Left cardiac atrium (tissue), 4 donors: ENCODE data around the gene CENPT. TPM values are rescaled to one million over a fixed set of nuclear protein-coding genes. Genes with fewer than 3 reads are reported as not detected.

Experiments
- ATAC-seq, 2 donors: fragments of 200-7000 bp; cut with Tn5 transposase; one replicate each; pipeline ENCODE4 v1.9.1; 2020; ENCODE audit warnings: mild to moderate bottlenecking in 2 of 2, moderate library complexity in 2 of 2
- DNase-seq: peaks from one replicate; pipeline ENCODE4 v3.0.0-alpha.2; 2020
- intact Hi-C, 2 donors: fragments of 100-400 bp; cut with DNase I; formaldehyde crosslinking; loops; one replicate each; pipeline versions ENCODE4 v1.14.1 to v1.15.1; 2022 to 2023
- long read RNA-seq: library from polyadenylated mRNA; unstranded; transcript quantifications from one replicate; pipeline ENCODE4 v2.0.0, GENCODE V29; 2021
- total RNA-seq, 2 donors: library from RNA; stranded (reverse); fragmentation: NEBNext Ultra II Directional; extraction: Animal tissue kit (Norgen Biotek cat#: 25700); gene quantifications; one replicate each; pipeline ENCODE4 v1.2.1, GENCODE V29; 2021
- donor health status: DM: no; HTN: yes; CAD: no.
- donor health status: DM: no; HTN: yes; CAD: no; lungs with severe emphysema.
- donor health status: DM: yes; HTN: yes; CAD: no.
- donor health status: Dilated cardiomyopathy.

Gene CENPT
- 10 to 100 TPM; 22.1 to 22.2 TPM for total RNA-seq
- long read RNA-seq, transcript CENPT-218 (12 exons, 2,133 nt), result major isoform, 12 of 49 reads
- long read RNA-seq, partial matches to known transcripts, result 25 of 49 reads
- long read RNA-seq, other reads (novel, unspliced or antisense), result 11 of 49 reads

GRCh38 chr16:67847064-67847861 lies at the start of gene CENPT:
Gene CENPT (minus strand): TSS chr16:67847693. CDS start chr16:67833859, 13,834 bp downstream.
- intact Hi-C loops, result no loop called here
- peak; percentile 76 for DNase-seq
- peak; percentile 62 to 70 for ATAC-seq

- peak; percentile 68 for DNase-seq
- peak; percentile 21 to 24 for ATAC-seq
- intact Hi-C loops, result no loop called here
Measured at GRCh38 chr16:67897231-67897630, 49.7 kb upstream of the CENPT start.

GRCh38 chr16:67893743-67894399 lies 46.4 kb upstream of the CENPT start:
- DNase-seq (no peak), ATAC-seq (no peak)
- intact Hi-C loops, result no loop called here

GRCh38 chr16:67892899-67893742 lies 45.6 kb upstream of the CENPT start, which contains the start of gene PSKH1:
Gene PSKH1 (plus strand): TSS chr16:67893254. CDS start chr16:67908750, 15,496 bp downstream.
- intact Hi-C loops, result no loop called here
- peak; percentile 97 to 98 for ATAC-seq
- DNase-seq, result peak; percentile 97

- ATAC-seq (no peak), DNase-seq (no peak)
- intact Hi-C loops, result no loop called here
Measured at GRCh38 chr16:67892375-67892774, 44.9 kb upstream of the CENPT start.

GRCh38 chr16:67888331-67888730 lies 40.8 kb upstream of the CENPT start:
- ATAC-seq (no peak), DNase-seq (no peak)
- intact Hi-C loops, result no loop called here

- ATAC-seq (no peak), DNase-seq (no peak)
- intact Hi-C loops, result no loop called here
Measured at GRCh38 chr16:67886387-67886786, 38.9 kb upstream of the CENPT start.

GRCh38 chr16:67885976-67886375 lies 38.5 kb upstream of the CENPT start:
- ATAC-seq, result no peak
- intact Hi-C loops, result no loop called here
- no peak for DNase-seq

GRCh38 chr16:67885545-67885944 lies 38.1 kb upstream of the CENPT start:
- ATAC-seq, result no peak

GRCh38 chr16:67884684-67885083 lies 37.2 kb upstream of the CENPT start, which contains the start of gene NRN1L:
Gene NRN1L (plus strand): TSS chr16:67884885. CDS start chr16:67884904, 19 bp downstream.
- intact Hi-C loops, result loop anchor here (5.0 kb wide), 2 partner anchors 43 to 158 kb away; no protein-coding TSS in a partner anchor
- peak; percentile 93 to 95 for ATAC-seq
- peak; percentile 92 for DNase-seq

More at GRCh38 chr16:67885545-67885944, 38.1 kb upstream of the CENPT start:
- DNase-seq, result no peak
- intact Hi-C loops, result no loop called here

GRCh38 chr16:67883872-67884261 lies 36.4 kb upstream of the CENPT start:
- intact Hi-C loops, result loop anchor here (5.0 kb wide), 2 partner anchors 43 to 158 kb away; no protein-coding TSS in a partner anchor
- DNase-seq, result peak; percentile 63
- ATAC-seq, result peak; percentile 54 to 69

- intact Hi-C loops, result loop anchor here (5.0 kb wide), 2 partner anchors 44 to 159 kb away; no protein-coding TSS in a partner anchor
- DNase-seq, result no peak
Measured at GRCh38 chr16:67883146-67883871, 35.8 kb upstream of the CENPT start.

GRCh38 chr16:67882374-67883145 lies 35.1 kb upstream of the CENPT start:
- peak; percentile 47 for DNase-seq
- ATAC-seq, result peak; percentile 15 to 60
- intact Hi-C loops, result loop anchor here (5.0 kb wide), 2 partner anchors 45 to 160 kb away; no protein-coding TSS in a partner anchor

More at GRCh38 chr16:67883146-67883871, 35.8 kb upstream of the CENPT start:
- ATAC-seq, result no peak

- DNase-seq (no peak), ATAC-seq (no peak)
Measured at GRCh38 chr16:67881621-67882161, 34.2 kb upstream of the CENPT start.

GRCh38 chr16:67880584-67880983 lies 33.1 kb upstream of the CENPT start:
- intact Hi-C loops, result loop anchor here (5.0 kb wide), 2 partner anchors 47 to 162 kb away; no protein-coding TSS in a partner anchor

More at GRCh38 chr16:67881621-67882161, 34.2 kb upstream of the CENPT start:
- intact Hi-C loops, result loop anchor here (5.0 kb wide), 2 partner anchors 46 to 161 kb away; no protein-coding TSS in a partner anchor

GRCh38 chr16:67879936-67880335 lies 32.4 kb upstream of the CENPT start:
- DNase-seq, result no peak
- no peak for ATAC-seq
- intact Hi-C loops, result loop anchor here (5.0 kb wide), 2 partner anchors 47 to 162 kb away; no protein-coding TSS in a partner anchor

More at GRCh38 chr16:67880584-67880983, 33.1 kb upstream of the CENPT start:
- DNase-seq (no peak), ATAC-seq (no peak)

GRCh38 chr16:67879462-67879861 lies 32.0 kb upstream of the CENPT start:
- intact Hi-C loops, result no loop called here
- DNase-seq, result no peak
- ATAC-seq, result no peak
